Stomach smooth muscle (tissue), 2 donors: ENCODE measurements around the gene HCAR3.

Experiments used
- H3K27ac ChIP-seq: one replicate; pipeline ENCODE4 v1.7.0; 2013; ENCODE audit warnings: mild to moderate bottlenecking, low read length, inconsistent platforms
- H3K27me3 ChIP-seq, 2 donors: one replicate each; pipeline ENCODE4 v1.7.0; 2013; ENCODE audit warnings: low read length in 2 of 2; ENCODE audit not compliant: insufficient read depth in 2 of 2, control insufficient read depth in 1 of 2
- H3K36me3 ChIP-seq, 2 donors: one replicate each; pipeline ENCODE4 v1.7.0; 2013; ENCODE audit warnings: low read length in 2 of 2; ENCODE audit not compliant: control insufficient read depth in 2 of 2, insufficient read depth in 2 of 2
- H3K4me1 ChIP-seq: one replicate; pipeline ENCODE4 v1.7.0; 2013; ENCODE audit warnings: low read length; ENCODE audit not compliant: control insufficient read depth, insufficient read depth
- H3K4me3 ChIP-seq, 2 donors: one replicate each; pipeline ENCODE4 v1.7.0; 2013; ENCODE audit warnings: low read length in 2 of 2
- H3K9ac ChIP-seq, 2 donors: one replicate each; pipeline ENCODE4 v1.7.0; 2013; ENCODE audit warnings: low read length in 2 of 2, mild to moderate bottlenecking in 1 of 2
- H3K9me3 ChIP-seq, 2 donors: one replicate each; pipeline ENCODE4 v1.7.0; 2013; ENCODE audit warnings: low read length in 2 of 2; ENCODE audit not compliant: control insufficient read depth in 2 of 2
- donor health status: healthy.
- donor health status: Pancreatic carcinoma.

The HCAR3 gene

DNA sequence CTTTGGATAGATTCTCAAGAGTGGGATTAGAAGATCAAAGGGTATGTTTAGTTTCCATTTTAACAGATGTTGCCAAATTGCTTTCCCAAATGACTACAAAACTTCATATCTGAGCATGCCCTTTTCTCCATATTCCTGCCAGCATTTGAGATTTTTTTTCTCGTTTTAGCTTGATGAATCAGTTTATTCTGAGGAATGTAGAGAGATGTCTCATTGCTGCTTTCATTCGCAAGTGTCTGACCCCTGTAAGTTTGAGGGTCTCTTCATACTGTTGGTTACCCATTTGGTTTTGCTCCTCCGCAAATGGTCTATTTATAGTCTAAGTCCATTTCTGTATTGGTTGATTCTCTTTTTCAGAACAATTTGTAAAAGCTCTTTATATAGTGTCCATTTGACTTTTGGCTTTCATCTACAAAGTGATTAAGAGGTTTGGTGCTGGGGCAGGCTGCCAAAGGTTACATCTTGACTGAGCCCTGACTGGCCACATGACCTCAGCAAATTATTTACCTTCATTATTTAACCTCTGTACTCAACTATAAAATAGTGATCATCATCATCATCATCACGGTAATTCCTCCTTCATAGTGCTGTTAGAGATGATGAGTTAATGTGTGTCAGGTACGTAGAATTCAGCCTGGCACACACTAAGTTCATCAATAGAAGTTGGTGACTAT is 47.1 kb downstream of the HCAR3 start:
- Histone ChIP-seq H3K9ac (no peak overlapping the region), H3K4me1 (no peaks in the 10 kb centered on the region), H3K4me3 (no peak overlapping the region), H3K27ac (no peak overlapping the region), H3K9me3 (no peaks in the 10 kb centered on the region), H3K36me3 (no peaks in the 10 kb centered on the region), H3K27me3 (peaks cover 0 to 2% of the 10 kb centered on the region in 2 donors)

- H3K36me3 ChIP-seq = no peaks in the 10 kb centered on the region
- no peak overlapping the region for H3K27ac ChIP-seq
- no peak overlapping the region for H3K9ac ChIP-seq
- H3K27me3 ChIP-seq = peaks cover 0 to 2% of the 10 kb centered on the region in 2 donors
- H3K4me3 ChIP-seq = no peak overlapping the region
- H3K4me1 ChIP-seq = no peaks in the 10 kb centered on the region
- H3K9me3 ChIP-seq = no peaks in the 10 kb centered on the region
Measured at GRCh38 chr12:122668268-122668667, 48.3 kb downstream of the HCAR3 start.

DNA sequence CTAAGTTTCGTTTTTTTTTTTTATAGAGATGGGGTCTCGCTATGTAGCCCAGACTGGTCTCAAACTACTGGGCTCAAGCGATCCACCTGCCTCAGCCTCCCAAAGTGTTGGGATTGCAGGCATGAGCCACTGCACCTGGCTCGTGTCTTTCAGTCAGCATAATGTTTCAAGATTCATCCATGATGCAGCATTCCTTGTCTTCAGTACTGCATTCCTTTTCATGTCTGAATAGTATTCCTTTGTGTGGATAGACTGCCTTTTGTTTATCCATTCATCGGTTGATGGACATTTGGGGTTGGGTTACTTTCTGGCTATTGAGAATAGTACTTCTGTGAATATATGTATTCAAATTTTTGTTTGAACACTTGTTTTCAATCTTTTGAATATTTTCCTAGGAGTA is 50.9 kb downstream of the HCAR3 start:
- no peak overlapping the region for H3K9ac ChIP-seq
- no peak overlapping the region for H3K4me3 ChIP-seq
- H3K27ac ChIP-seq = no peak overlapping the region
- H3K36me3 ChIP-seq = no peaks in the 10 kb centered on the region
- no peaks in the 10 kb centered on the region for H3K27me3 ChIP-seq
- no peaks in the 10 kb centered on the region for H3K4me1 ChIP-seq
- no peaks in the 10 kb centered on the region for H3K9me3 ChIP-seq

GRCh38 chr12:122665349-122665748 is 51.3 kb downstream of the HCAR3 start:
- Histone ChIP-seq H3K9me3 (no peaks in the 10 kb centered on the region), H3K27me3 (no peaks in the 10 kb centered on the region), H3K4me1 (no peaks in the 10 kb centered on the region), H3K36me3 (no peaks in the 10 kb centered on the region), H3K27ac (no peak overlapping the region), H3K9ac (no peak overlapping the region), H3K4me3 (no peak overlapping the region)
